HG02884 (cell line): ENCODE data around the gene NPTN.
"Not testable (repeated sequence)": the region's sequence is repeated elsewhere in the genome, so short reads cannot be mapped to it uniquely, and the experiment has no call there.

Experiments used
- ATAC-seq: cut with Tn5 transposase; IDR thresholded peaks from one replicate; pipeline ENCODE4 v1.9.1; 2021; ENCODE audit warnings: mild to moderate bottlenecking, moderate library complexity; ENCODE audit not compliant: unreplicated experiment

The NPTN gene

DNA sequence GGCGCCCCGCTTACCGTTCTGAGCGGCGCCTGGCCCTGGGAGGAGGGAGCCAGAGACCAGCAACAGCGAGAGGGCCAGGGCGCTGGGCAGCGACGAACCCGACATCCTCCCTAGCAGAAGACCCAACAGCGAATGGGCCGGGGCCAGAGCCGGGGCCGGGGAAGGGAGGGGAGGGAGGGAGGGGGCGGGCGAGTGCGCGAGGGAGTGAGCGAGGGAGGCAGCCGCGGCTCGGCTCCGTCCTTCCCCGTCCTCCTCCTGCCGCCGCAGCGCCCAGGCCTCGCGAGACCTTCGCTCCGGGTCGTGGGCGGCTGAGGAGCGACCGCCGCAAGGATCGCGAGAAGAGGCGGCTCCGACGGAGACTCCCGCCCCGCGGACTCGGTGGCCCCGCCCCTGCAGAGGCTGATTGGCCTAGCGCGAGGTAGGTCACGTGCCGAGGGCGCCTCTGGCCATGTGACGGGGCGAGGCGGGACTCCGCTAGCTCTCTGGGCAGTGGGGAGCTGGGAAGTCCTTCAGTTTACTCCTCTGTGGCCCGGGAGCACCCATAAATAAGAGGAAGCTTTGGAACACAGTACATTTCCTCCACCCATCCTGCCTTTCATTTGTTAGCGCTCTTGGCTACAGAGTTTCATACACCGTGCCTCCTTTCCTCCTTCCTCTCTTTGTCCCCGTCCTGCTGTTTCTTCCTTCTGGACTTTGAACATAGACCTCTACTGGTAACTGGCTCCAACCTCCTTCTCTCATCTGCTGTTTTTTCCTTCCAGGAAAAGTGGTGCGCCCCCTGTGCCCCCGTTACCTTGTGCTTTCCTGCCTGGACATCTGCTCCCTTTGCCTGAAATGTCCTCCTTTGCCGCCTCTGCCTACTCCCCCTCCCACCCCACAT is at the start of gene NPTN:
Gene NPTN, minus strand, starts transcription at position 279 of the 880 bp plus-strand sequence. Its CDS starts 174 bp downstream, at position 105.
- peak; percentile 72 for ATAC-seq

GRCh38 chr15:73682600-73683090 is 49.5 kb upstream of the NPTN start:
- ATAC-seq, result no peak

DNA sequence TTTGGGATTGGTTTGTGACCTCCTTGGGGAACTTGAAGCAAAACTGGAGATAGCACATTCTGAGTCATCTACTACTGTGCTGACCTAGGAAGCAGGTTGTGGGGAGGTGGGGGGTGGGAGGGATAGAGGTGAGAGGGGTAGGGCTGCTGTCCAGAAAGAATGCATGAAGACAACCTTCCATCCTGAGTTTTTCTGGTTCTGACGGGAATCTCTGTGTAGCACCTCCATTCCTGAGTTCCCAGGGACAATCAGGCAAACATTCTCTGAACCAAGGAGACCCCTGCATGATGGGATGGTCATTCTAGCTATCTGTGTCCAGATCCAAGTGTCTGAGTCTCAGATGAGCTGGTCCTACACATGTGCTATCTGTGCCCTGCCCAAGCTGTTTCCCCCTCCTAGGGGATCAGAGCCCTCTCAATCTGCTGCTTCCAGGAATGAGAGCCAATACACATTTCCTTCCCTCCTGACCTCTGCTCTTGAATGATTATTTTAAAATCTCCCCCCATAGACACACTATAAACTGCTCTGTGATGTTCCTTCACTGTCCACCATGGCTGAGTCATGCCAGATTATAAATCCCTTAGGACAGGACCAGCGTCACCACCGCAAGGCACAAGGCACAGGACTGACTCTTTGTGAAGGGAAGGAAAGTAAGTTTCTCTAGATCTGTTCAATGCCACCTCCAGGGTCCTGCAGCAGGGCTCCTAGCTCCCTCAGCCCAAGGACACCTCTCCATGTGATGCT is 48.8 kb upstream of the NPTN start:
- ATAC-seq, result no peak

GRCh38 chr15:73681063-73681462 is 47.9 kb upstream of the NPTN start:
- ATAC-seq, result no peak

DNA sequence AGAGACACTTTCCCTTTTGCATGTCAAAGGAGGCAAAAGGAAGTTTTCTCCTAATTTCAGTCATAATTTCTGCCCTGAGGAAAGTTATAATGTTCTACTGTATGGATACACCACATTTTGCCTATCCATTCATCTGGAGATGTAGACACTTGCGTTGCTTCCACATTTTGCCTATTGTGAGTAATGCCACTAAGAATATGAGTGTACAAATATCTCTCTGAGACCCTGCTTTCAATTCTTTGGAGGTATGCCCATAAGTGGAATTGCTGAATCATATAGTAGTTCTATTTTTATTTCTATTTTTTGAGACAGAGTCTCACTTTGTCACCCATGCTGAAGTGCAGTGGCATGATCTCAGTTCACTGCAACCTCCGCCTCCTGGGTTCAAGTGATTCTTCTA is 47.4 kb upstream of the NPTN start:
- no peak for ATAC-seq

- ATAC-seq, result no peak
Observed at GRCh38 chr15:73679964-73680363, 46.8 kb upstream of the NPTN start.

GRCh38 chr15:73679180-73679579 is 46.0 kb upstream of the NPTN start:
- ATAC-seq, result no peak

GRCh38 chr15:73678498-73678897 is 45.3 kb upstream of the NPTN start:
- no peak for ATAC-seq

- ATAC-seq, result no peak
Observed at GRCh38 chr15:73677733-73678132, 44.5 kb upstream of the NPTN start.

DNA sequence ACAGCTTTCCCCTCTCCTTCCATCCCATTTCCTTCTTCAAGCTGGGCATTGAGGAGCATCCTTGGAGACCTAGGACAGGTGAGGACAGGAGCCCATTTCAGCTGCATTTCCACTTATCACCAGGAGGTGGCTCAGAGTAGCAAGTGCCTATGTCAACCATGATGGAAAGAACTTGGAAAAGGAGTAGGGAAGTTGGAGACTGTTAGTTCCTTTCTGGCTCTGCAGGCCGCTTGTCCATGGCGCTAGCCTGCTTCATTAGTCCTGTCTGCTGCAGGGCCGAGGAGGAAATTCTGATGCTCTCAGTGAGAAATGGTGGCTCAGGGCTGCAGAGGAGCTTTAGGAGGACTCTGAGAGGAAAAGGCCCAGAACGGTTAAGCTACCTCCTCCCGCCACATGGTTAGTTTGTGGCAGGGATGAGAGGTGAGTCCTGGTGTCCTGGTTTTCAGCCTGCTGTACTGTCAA is 44.0 kb upstream of the NPTN start:
- no peak for ATAC-seq

DNA sequence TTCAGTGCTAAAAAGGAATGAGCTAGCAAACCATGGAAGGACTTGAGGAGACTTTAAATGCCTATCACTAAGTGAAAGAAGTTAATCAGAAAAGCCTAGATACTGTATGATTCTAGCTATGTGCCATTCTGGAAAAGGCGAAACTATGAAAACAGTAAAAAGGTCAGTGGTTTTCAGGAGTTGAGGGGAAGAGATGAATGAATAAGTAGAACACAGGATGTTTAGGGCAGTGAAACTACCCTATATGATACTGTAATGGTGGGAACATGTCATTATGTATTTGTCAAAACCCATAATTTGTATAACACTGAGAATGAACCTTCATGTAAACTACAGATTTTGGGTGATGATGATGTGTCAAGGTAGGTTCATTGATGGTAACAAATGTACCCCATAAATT is 41.4 kb upstream of the NPTN start:
- ATAC-seq, result no peak

GRCh38 chr15:73660455-73660854 is 27.3 kb upstream of the NPTN start:
- no peak for ATAC-seq

DNA sequence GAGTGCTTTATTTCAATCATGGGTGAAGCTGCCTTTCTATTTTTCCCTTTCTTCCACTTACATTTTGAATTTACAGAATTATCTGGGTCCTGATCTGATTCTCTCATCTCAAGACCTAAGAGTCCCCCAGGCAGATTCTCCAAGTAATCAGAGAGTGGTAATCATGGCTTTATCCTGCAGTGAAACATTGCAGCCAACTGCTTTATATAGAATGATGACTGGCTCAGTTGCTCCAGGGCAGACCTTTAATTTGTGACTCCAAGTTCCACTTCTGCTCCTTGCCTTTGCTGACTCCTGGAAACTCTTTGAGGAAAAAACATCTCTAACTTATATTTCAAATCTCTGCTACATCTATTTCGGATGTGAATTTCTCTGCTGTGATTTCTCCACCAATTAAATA is 25.5 kb upstream of the NPTN start:
- no peak for ATAC-seq

DNA sequence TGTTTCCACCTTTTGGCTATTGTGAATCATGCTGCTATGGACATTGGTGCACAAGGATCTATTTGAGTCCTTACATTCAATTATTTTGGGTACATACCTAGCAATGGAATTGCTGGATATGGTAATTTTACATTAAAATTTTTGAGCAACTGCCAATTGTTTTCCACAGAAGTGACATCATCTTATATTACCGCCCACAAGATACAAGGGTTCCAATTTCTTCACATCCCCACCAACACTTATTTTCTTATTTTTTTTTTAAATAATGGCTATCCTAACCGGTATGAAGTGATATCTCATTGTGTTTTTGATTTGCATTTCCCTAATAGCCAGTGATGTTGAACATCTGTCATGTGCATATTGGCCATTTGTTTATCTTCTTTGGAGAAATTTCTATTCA is 22.5 kb upstream of the NPTN start:
- ATAC-seq, result no peak

DNA sequence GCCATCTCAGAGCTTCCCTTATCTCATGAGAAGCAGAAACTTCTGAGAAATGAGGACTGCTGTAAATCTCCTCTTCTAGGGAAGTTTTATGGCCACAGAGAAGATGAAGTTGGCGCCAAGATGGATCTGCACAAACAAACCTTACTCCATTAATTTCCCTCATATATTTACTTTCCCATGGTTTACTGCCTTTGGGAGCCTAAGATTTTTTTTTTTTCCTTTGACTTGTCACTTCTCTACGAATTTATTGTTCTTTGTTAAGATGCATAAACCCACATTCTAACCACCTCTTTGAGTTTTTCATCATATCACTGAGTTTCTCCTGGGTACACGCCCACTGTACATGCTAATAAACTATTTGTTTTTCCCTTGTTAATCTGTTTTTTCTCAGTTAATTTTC is 21.5 kb upstream of the NPTN start:
- ATAC-seq, result no peak

DNA sequence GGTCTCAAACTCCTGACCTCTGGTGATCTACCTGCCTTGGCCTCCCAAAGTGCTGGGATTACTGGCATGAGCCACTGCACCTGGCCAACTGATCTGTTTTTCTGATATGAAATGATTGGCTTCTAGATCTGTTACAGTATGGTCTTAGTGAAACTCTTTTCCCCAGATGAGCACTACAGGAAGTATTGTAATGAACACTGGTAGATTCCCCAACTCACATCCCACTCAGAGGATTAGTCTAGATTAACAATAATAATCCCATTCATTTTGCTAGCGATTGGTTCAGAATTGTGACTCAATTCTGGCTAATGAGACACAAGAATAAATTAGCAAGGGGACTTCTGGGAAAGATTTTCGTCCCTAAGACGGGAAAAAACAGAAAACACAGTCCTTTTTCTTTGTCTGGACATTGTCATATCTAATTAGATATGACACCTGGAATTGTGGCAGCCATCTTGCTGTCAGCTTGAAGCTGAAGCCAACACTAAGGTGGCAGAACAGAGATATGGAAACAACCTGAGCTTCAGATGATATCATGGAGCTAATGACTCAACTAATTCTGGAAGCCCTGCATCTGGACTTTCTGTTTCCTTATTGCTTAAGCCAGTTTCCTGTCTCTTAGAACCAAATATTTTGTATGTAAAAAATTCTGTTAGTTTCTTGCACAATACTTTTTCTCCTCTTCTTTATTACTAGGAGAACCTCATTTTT is 17.4 kb upstream of the NPTN start:
- no peak for ATAC-seq

GRCh38 chr15:73648014-73648295 is 14.8 kb upstream of the NPTN start:
- no peak for ATAC-seq

- ATAC-seq, result no peak
Observed at GRCh38 chr15:73647259-73648013, 14.2 kb upstream of the NPTN start.

- not testable (repeated sequence) for ATAC-seq
Observed at GRCh38 chr15:73639464-73639863, 6.3 kb upstream of the NPTN start.

GRCh38 chr15:73637527-73637926 is 4.3 kb upstream of the NPTN start:
- ATAC-seq, result no peak

DNA sequence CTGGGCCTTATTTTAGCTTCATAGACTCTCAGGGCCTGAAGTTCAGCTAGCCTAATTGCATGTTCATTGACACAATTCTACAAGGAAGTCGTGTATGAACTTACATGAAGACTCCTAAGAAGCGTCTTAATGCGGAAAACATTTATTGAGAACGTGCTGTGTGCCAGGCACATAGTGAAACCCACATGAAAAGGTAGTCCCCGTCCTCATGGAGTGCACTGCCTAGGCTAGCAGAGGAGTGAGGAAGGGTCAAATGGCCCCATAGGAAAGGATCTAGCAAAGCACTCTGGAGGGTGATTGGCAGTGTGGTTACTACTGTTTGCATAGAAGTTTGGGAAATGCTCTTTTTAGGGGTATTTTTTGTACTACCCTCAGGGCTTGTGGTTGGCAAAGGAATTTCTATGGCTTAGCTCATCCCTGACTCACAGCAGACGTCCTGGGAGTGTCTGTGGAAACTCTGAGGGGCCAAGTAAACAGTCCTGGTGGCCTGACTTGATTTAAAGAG is 854 bp upstream of the NPTN start:
- no peak for ATAC-seq
